ENCODE data around the gene ATG4C. TPM values are rescaled to one million over a fixed set of nuclear protein-coding genes. Genes with fewer than 3 reads are reported as not detected.
"Not testable (repeated sequence)": the region's sequence is repeated elsewhere in the genome, so short reads cannot be mapped to it uniquely, and the experiment has no call there.

ATG4C gene
- total RNA-seq, 2 donors from 2014 or later = 5.6 to 11.8 TPM

- TF ChIP-seq POLR2AphosphoS5 (IDR thresholded peaks at IDR 0.05) (no peak), POLR2A (IDR thresholded peaks at IDR 0.05) (no peak)
- TF ChIP-seq, protein P1, sequence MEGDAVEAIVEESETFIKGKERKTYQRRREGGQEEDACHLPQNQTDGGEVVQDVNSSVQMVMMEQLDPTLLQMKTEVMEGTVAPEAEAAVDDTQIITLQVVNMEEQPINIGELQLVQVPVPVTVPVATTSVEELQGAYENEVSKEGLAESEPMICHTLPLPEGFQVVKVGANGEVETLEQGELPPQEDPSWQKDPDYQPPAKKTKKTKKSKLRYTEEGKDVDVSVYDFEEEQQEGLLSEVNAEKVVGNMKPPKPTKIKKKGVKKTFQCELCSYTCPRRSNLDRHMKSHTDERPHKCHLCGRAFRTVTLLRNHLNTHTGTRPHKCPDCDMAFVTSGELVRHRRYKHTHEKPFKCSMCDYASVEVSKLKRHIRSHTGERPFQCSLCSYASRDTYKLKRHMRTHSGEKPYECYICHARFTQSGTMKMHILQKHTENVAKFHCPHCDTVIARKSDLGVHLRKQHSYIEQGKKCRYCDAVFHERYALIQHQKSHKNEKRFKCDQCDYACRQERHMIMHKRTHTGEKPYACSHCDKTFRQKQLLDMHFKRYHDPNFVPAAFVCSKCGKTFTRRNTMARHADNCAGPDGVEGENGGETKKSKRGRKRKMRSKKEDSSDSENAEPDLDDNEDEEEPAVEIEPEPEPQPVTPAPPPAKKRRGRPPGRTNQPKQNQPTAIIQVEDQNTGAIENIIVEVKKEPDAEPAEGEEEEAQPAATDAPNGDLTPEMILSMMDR (IDR thresholded peaks at IDR 0.05) = no peak
- H3K27me3 ChIP-seq (replicated peaks; ENCODE audit: insufficient read depth) = no peaks in the 10 kb centered on the region
- no peak overlapping the region for H3K27ac ChIP-seq
- no peaks in the 10 kb centered on the region for H3K4me1 ChIP-seq (replicated peaks)
- no peak for DNase-seq (ENCODE audit: low spot score)
- H3K4me3 ChIP-seq = no peak overlapping the region
- H3K9me3 ChIP-seq = no peaks in the 10 kb centered on the region
- no peaks in the 10 kb centered on the region for H3K36me3 ChIP-seq
- WGBS = 85% methylated on average over 3 of the region's 3 CpGs
- intact Hi-C loops (cut with DNase I) = no loop called here
Observed at GRCh38 chr1:62774971-62775595, 8.8 kb upstream of the ATG4C start.

GRCh38 chr1:62778208-62778607, 5.7 kb upstream of the ATG4C start:
- Histone ChIP-seq H3K4me3 (no peak overlapping the region), H3K36me3 (no peaks in the 10 kb centered on the region), H3K27ac (no peak overlapping the region), H3K27me3 (replicated peaks; ENCODE audit: insufficient read depth) (no peaks in the 10 kb centered on the region), H3K4me1 (replicated peaks) (no peaks in the 10 kb centered on the region), H3K9me3 (no peaks in the 10 kb centered on the region)
- 40% methylated on average over 2 of the region's 2 CpGs for WGBS
- intact Hi-C loops (cut with DNase I) = no loop called here
- no peak for TF ChIP-seq POLR2A (IDR thresholded peaks at IDR 0.05)
- TF ChIP-seq POLR2AphosphoS5 (IDR thresholded peaks at IDR 0.05) = no peak
- TF ChIP-seq, protein P1 (IDR thresholded peaks at IDR 0.05) = no peak
- no peak for DNase-seq (ENCODE audit: low spot score)

- intact Hi-C loops (cut with DNase I) = loop anchor here (5.0 kb wide), 1 partner anchor 95 kb away; the partner anchor contains the start of gene DOCK7
- TF ChIP-seq, protein P1 (IDR thresholded peaks at IDR 0.05) = no peak
- TF ChIP-seq POLR2AphosphoS5 (IDR thresholded peaks at IDR 0.05) (no peak), POLR2A (IDR thresholded peaks at IDR 0.05) (no peak)
- Histone ChIP-seq H3K4me3 (no peak overlapping the region), H3K36me3 (no peaks in the 10 kb centered on the region), H3K4me1 (replicated peaks) (no peaks in the 10 kb centered on the region), H3K27ac (no peak overlapping the region), H3K9me3 (no peaks in the 10 kb centered on the region), H3K27me3 (replicated peaks; ENCODE audit: insufficient read depth) (no peaks in the 10 kb centered on the region)
- 82% methylated on average over 3 of the region's 3 CpGs for WGBS
- no peak for DNase-seq (ENCODE audit: low spot score)
Observed at GRCh38 chr1:62781841-62782543, 1.9 kb upstream of the ATG4C start.

DNA sequence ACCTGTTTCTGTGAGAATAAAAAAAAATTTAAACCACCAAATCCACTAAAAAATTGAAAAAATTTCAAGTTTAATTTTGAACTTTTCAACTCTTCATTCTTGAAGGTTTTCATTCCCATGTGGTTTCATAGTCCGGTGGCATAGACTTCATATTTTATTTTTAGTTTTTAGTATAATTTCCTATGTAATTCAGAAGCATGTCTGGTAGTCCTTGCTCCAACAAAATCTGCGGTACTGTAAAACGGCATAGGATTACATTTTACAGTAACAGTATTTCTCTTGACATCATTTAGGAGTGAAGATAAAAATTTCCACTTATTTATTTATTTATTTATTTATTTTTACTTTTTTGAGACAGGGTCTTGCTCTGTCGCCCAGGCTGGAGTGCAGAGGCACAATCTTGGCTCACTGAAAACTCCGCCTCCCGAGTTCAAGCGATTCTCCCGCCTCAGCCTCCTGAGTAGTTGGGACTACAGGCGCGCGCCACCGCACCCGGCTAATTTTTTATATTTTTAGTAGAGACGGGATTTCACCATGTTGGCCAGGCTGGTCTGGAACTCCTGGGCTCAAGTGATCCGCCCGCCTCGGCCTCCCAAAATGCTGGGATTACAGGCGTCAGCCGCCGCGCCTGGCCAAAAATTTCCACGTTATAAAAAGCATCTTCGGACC, 1.3 kb upstream of the ATG4C start:
- not testable (repeated sequence) for DNase-seq (ENCODE audit: low spot score)
- WGBS = 92% methylated on average over 23 of the region's 23 CpGs
- intact Hi-C loops (cut with DNase I) = loop anchor here (5.0 kb wide), 1 partner anchor 95 kb away; the partner anchor contains the start of gene DOCK7

GRCh38 chr1:62784509-62785365, 805 bp downstream of the ATG4C start:
- 8% methylated on average over 12 of the region's 12 CpGs for WGBS
- Histone ChIP-seq H3K4me3 (peak overlapping the region; percentile 72), H3K27ac (peak overlapping the region; percentile 86 to 89), H3K9me3 (no peaks in the 10 kb centered on the region), H3K36me3 (no peaks in the 10 kb centered on the region), H3K4me1 (replicated peaks) (no peaks in the 10 kb centered on the region), H3K27me3 (replicated peaks; ENCODE audit: insufficient read depth) (no peaks in the 10 kb centered on the region)
- no peak for DNase-seq (ENCODE audit: low spot score)
- TF ChIP-seq POLR2AphosphoS5 (IDR thresholded peaks at IDR 0.05) (no peak), POLR2A (IDR thresholded peaks at IDR 0.05) (no peak)
- TF ChIP-seq, protein P1 (IDR thresholded peaks at IDR 0.05) = no peak
- intact Hi-C loops (cut with DNase I) = loop anchor here (5.0 kb wide), 1 partner anchor 97 kb away; the partner anchor contains the start of gene DOCK7

More for the DNA sequence above, 1.3 kb upstream of the ATG4C start:
- not testable (repeated sequence) for H3K9me3 ChIP-seq; H3K27ac ChIP-seq; H3K27me3 ChIP-seq (replicated peaks; ENCODE audit: insufficient read depth); H3K36me3 ChIP-seq; H3K4me1 ChIP-seq (replicated peaks); H3K4me3 ChIP-seq

Data from prostate gland (tissue), 2 donors.